Astrocyte (in vitro differentiated cells and primary cell): ENCODE measurements around the gene PXDN. TPM values are rescaled to one million over a fixed set of nuclear protein-coding genes. Genes with fewer than 3 reads are reported as not detected.

Experiments
- DNase-seq: peaks from one replicate; pipeline ENCODE4 v3.0.0-alpha.2; 2010; ENCODE audit warnings: low read depth
- FAIRE-seq: peaks from 2 replicates; lab custom pipeline; 2011; peaks lifted over from hg19 to GRCh38; lab: Jason Lieb, UNC
- H2AFZ ChIP-seq: 2 replicates; pipeline ENCODE4 v1.6.0; 2012; ENCODE audit warnings: low read depth, low read length, inconsistent platforms
- H3K27ac ChIP-seq: 2 replicates; pipeline ENCODE4 v1.5.1; 2011; ENCODE audit warnings: low read depth, low read length, inconsistent platforms
- H3K27me3 ChIP-seq: 2 replicates; pipeline ENCODE4 v1.6.0; 2011; ENCODE audit warnings: low read length, inconsistent platforms; ENCODE audit not compliant: insufficient read depth
- H3K36me3 ChIP-seq: 2 replicates; pipeline ENCODE4 v1.5.1; 2011; ENCODE audit warnings: low read length, inconsistent platforms; ENCODE audit not compliant: insufficient read depth
- H3K4me1 ChIP-seq: 2 replicates; pipeline ENCODE4 v1.5.1; 2011; ENCODE audit warnings: low read length, inconsistent platforms; ENCODE audit not compliant: insufficient read depth
- H3K4me2 ChIP-seq: 2 replicates; pipeline ENCODE4 v1.6.0; 2012; ENCODE audit warnings: low read length, inconsistent platforms
- H3K4me3 ChIP-seq: 2 replicates; pipeline ENCODE4 v1.5.1; 2011; ENCODE audit warnings: low read depth, mild to moderate bottlenecking, low read length, inconsistent platforms; ENCODE audit not compliant: insufficient read depth
- H3K79me2 ChIP-seq: 2 replicates; pipeline ENCODE4 v1.6.0; 2012; ENCODE audit warnings: mild to moderate bottlenecking, low read length, inconsistent platforms; ENCODE audit not compliant: insufficient read depth
- H3K9ac ChIP-seq: 2 replicates; pipeline ENCODE4 v1.6.0; 2012; ENCODE audit warnings: mild to moderate bottlenecking, low read length, inconsistent platforms
- H3K9me3 ChIP-seq: 2 replicates; pipeline ENCODE4 v1.5.1; 2012; ENCODE audit warnings: low read depth, mild to moderate bottlenecking, low read length, inconsistent platforms; ENCODE audit not compliant: insufficient read depth
- H4K20me1 ChIP-seq: 2 replicates; pipeline ENCODE4 v1.6.0; 2012; ENCODE audit warnings: low read length, inconsistent platforms; ENCODE audit not compliant: insufficient read depth
- H3K27ac Mint-ChIP-seq: one replicate; pipeline ENCODE4 v1.8.0; 2021; ENCODE audit warnings: mild to moderate bottlenecking, mixed read lengths; ENCODE audit not compliant: unreplicated experiment
- H3K27me3 Mint-ChIP-seq: one replicate; pipeline ENCODE4 v1.8.0; 2021; ENCODE audit warnings: low read depth, mixed read lengths; ENCODE audit not compliant: unreplicated experiment
- H3K36me3 Mint-ChIP-seq: one replicate; pipeline ENCODE4 v1.8.0; 2021; ENCODE audit warnings: low read depth, mixed read lengths; ENCODE audit not compliant: unreplicated experiment
- H3K4me1 Mint-ChIP-seq: one replicate; pipeline ENCODE4 v1.8.0; 2021; ENCODE audit warnings: low read depth, mixed read lengths; ENCODE audit not compliant: unreplicated experiment
- H3K4me3 Mint-ChIP-seq: one replicate; pipeline ENCODE4 v1.8.0; 2021; ENCODE audit warnings: mild to moderate bottlenecking, moderate library complexity, mixed read lengths; ENCODE audit not compliant: unreplicated experiment
- H3K9me3 Mint-ChIP-seq: one replicate; pipeline ENCODE4 v1.8.0; 2021; ENCODE audit warnings: mild to moderate bottlenecking, mixed read lengths; ENCODE audit not compliant: unreplicated experiment
- EZH2 ChIP-seq: IDR thresholded peaks from 2 replicates; pipeline ENCODE4 v1.6.1; 2012; ENCODE audit warnings: mild to moderate bottlenecking, low read length, inconsistent platforms; ENCODE audit not compliant: insufficient read depth
- total RNA-seq: library from RNA; stranded (reverse); gene quantifications from 2 replicates; pipeline ENCODE4 v1.2.1, GENCODE V29; 2021
- TF ChIP-seq, protein P1 (sequence below): IDR thresholded peaks from 2 replicates; pipeline ENCODE4 v1.5.1; 2011; ENCODE audit warnings: low read depth, mild to moderate bottlenecking, inconsistent platforms, low read length, moderate library complexity; ENCODE audit not compliant: insufficient read depth

PXDN gene
- total RNA-seq, 1 donor from 2014 or later, result 417 TPM

DNA sequence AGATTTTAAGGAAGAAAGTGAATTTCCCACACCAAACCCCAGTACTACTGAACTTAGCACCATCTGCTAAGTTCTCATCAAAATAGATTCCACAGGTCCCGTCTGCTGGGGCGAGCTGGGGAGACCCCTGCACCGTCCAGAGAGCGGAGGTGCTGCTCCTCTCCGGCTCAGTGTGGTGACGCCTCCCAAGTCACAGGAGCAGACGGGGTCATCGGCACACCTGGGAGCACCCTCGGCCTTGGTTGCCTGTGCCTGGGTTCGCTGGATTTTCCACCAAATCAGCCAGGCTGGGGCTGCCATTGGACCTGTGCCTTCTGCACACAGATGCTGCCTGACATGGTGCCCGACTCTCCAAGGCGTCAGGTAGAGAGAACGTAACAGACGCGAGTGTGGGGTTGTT is 141.3 kb downstream of the PXDN start:
- Mint-ChIP-seq H3K4me1 (peaks cover 19% of the 10 kb centered on the region), H3K4me3 (no peak overlapping the region), H3K36me3 (no peaks in the 10 kb centered on the region), H3K27ac (no peak overlapping the region), H3K9me3 (peaks cover 3% of the 10 kb centered on the region), H3K27me3 (peaks cover 12% of the 10 kb centered on the region)
- Histone ChIP-seq H3K4me1 (peaks cover 28% of the 10 kb centered on the region), H2AFZ (no peak overlapping the region), H3K9me3 (no peaks in the 10 kb centered on the region), H3K9ac (no peak overlapping the region), H4K20me1 (no peaks in the 10 kb centered on the region), H3K36me3 (no peaks in the 10 kb centered on the region), H3K27ac (no peak overlapping the region), H3K4me3 (no peak overlapping the region), H3K79me2 (no peaks in the 10 kb centered on the region), H3K27me3 (no peaks in the 10 kb centered on the region), H3K4me2 (no peak overlapping the region)
- DNase-seq (no peak), FAIRE-seq (no peak)
- TF ChIP-seq EZH2, result no peak
- TF ChIP-seq, protein P1, sequence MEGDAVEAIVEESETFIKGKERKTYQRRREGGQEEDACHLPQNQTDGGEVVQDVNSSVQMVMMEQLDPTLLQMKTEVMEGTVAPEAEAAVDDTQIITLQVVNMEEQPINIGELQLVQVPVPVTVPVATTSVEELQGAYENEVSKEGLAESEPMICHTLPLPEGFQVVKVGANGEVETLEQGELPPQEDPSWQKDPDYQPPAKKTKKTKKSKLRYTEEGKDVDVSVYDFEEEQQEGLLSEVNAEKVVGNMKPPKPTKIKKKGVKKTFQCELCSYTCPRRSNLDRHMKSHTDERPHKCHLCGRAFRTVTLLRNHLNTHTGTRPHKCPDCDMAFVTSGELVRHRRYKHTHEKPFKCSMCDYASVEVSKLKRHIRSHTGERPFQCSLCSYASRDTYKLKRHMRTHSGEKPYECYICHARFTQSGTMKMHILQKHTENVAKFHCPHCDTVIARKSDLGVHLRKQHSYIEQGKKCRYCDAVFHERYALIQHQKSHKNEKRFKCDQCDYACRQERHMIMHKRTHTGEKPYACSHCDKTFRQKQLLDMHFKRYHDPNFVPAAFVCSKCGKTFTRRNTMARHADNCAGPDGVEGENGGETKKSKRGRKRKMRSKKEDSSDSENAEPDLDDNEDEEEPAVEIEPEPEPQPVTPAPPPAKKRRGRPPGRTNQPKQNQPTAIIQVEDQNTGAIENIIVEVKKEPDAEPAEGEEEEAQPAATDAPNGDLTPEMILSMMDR, result no peak

DNA sequence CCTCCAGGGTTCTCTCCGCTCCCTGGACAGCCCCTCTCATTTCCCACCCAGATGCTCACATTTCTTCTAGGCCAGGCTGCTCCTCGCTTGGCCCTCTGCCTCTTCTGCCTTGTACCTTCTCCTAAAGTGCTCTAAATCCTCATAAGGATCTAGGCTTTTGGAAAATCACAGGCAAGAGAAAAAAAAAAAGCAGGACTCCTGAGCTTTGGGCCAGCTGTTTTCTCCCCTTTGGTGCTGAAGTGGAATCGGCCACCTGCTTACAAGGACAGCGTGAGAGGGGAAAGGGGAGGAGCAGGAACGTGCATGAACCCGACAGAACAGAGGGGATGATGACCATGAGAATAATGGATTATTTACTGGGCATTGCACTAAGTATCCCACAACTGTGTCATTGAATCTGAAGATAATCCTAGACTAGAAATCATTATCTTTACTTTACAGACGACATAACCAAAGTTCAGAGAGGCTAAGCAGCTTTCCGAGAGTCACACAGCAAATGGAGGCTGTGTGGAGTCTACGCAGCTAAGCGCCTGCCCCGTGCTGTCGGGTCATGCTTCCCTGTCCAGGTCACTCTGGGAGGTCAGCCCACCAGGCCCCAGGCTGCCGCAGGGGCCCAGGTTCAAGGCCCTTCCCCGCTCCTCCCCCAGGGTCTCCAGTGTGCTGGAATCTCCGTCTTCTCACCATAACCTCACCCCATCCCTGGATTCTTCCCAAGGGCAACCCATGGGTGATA is 141.9 kb downstream of the PXDN start:
- Histone ChIP-seq H2AFZ (no peak overlapping the region), H3K27ac (no peak overlapping the region), H3K27me3 (no peaks in the 10 kb centered on the region), H3K4me2 (no peak overlapping the region), H3K79me2 (no peaks in the 10 kb centered on the region), H3K36me3 (no peaks in the 10 kb centered on the region), H4K20me1 (no peaks in the 10 kb centered on the region), H3K4me1 (peaks cover 22% of the 10 kb centered on the region), H3K9me3 (no peaks in the 10 kb centered on the region), H3K4me3 (no peak overlapping the region), H3K9ac (no peak overlapping the region)
- H3K4me1 Mint-ChIP-seq, result peaks cover 13% of the 10 kb centered on the region
- H3K4me3 Mint-ChIP-seq, result no peak overlapping the region
- H3K9me3 Mint-ChIP-seq, result peaks cover 3% of the 10 kb centered on the region
- no peak overlapping the region for H3K27ac Mint-ChIP-seq
- no peaks in the 10 kb centered on the region for H3K36me3 Mint-ChIP-seq
- peaks cover 12% of the 10 kb centered on the region for H3K27me3 Mint-ChIP-seq
- TF ChIP-seq EZH2, result no peak
- TF ChIP-seq, protein P1, result no peak
- FAIRE-seq (no peak), DNase-seq (no peak)
